Measurements from ENCODE around the gene ATP2B1.

GRCh38 chr12:89621521-89621920 is 87.1 kb downstream of the ATP2B1 start:
- TF ChIP-seq CTCF (IDR thresholded peaks at IDR 0.05) (no peak), POLR2A (IDR thresholded peaks at IDR 0.05) (no peak)
